Measurements from ENCODE around the gene GRAMD1C. TPM values are rescaled to one million over a fixed set of nuclear protein-coding genes. Genes with fewer than 3 reads are reported as not detected.

The GRAMD1C gene
- total and polyA plus RNA-seq, 2 donors (not counting 3 experiments of a cell fraction or from before 2014, with no cell fraction given), result 7.0 to 24.0 TPM

GRCh38 chr3:113812854-113813253 lies 25.7 kb upstream of the GRAMD1C start:
- no TSS peak for BruUV-seq (replicated peaks)
- CTCF ChIA-PET, result interaction anchor here (1.1 to 1.7 kb wide), 2 partner anchors 12 to 68 kb away, joined by 4 to 7 read pairs; no protein-coding TSS in a partner anchor
- no peak for DNase-seq (ENCODE audit: low read depth, low spot score)
- Histone ChIP-seq H3K27ac (ENCODE audit: insufficient read depth, low read depth, low read length) (no peak overlapping the region), H3K9me1 (replicated peaks; ENCODE audit: control insufficient read depth, extremely low read depth, insufficient read depth, low read length) (peaks cover 2% of the 10 kb centered on the region), H3K4me3 (replicated peaks in 1 of 3; ENCODE audit: insufficient read depth in 1 of 3, low read depth in 1 of 3, low read length in 3 of 3) (no peak overlapping the region), H4K20me1 (replicated peaks; ENCODE audit: control insufficient read depth, extremely low read depth, insufficient read depth, low read length) (no peaks in the 10 kb centered on the region), H3K9me3 (replicated peaks; ENCODE audit: control insufficient read depth, insufficient read depth, low read length) (no peaks in the 10 kb centered on the region), H3K4me2 (ENCODE audit: insufficient read depth, low read length) (no peak overlapping the region), H3K9ac (replicated peaks; ENCODE audit: extremely low read depth, insufficient read depth, low read length) (no peak overlapping the region), H2AFZ (ENCODE audit: low read depth, low read length) (no peak overlapping the region), H3K4me1 (ENCODE audit: control insufficient read depth, extremely low read depth, insufficient read depth, low read length) (peaks cover 9% of the 10 kb centered on the region), H3K36me3 (ENCODE audit: control insufficient read depth in 2 of 2, extremely low read depth in 1 of 2, insufficient read depth in 2 of 2, low read length in 2 of 2) (no peaks in the 10 kb centered on the region), H3K27me3 (ENCODE audit: control insufficient read depth in 2 of 2, insufficient read depth in 2 of 2, low read length in 2 of 2) (no peaks in the 10 kb centered on the region), H3K79me2 (ENCODE audit: control insufficient read depth, insufficient read depth, low read length) (no peaks in the 10 kb centered on the region)
- dilution Hi-C loops (cut with MboI; ENCODE audit: extremely low pct_ligation_motif_present, low sequenced_read_pairs), result no loop called here
- intact Hi-C loops (cut with micrococcal nuclease), result no loop called here
- POLR2A ChIA-PET, result interaction anchor here (0.7 kb wide), 1 partner anchor 17 kb away, joined by 3 read pairs; no protein-coding TSS in a partner anchor
- TF ChIP-seq POLR2AphosphoS5 (IDR thresholded peaks at IDR 0.05; ENCODE audit: insufficient read depth, low read depth, low read length) (no peak), GATA2 (IDR thresholded peaks at IDR 0.05; ENCODE audit: insufficient read depth, insufficient read length, low read depth, low read length) (no peak), POLR2A (IDR thresholded peaks at IDR 0.05; ENCODE audit: low read depth, low read length) (no peak), JUN (IDR thresholded peaks at IDR 0.05; ENCODE audit: borderline replicate concordance, insufficient read depth, insufficient read length, low read depth) (no peak), MYC (IDR thresholded peaks at IDR 0.05; ENCODE audit: low read depth, low read length) (no peak), EZH2 (IDR thresholded peaks at IDR 0.05; ENCODE audit: borderline replicate concordance, low read depth, low read length, severe bottlenecking) (no peak), CTCF (IDR thresholded peaks at IDR 0.05; ENCODE audit: extremely low read depth in 1 of 2, insufficient read depth in 1 of 2, low read depth in 1 of 2, low read length in 2 of 2) (no peak), FOS (IDR thresholded peaks at IDR 0.05; ENCODE audit: borderline replicate concordance, insufficient read depth, low read length) (no peak)
- TF ChIP-seq, protein P1, sequence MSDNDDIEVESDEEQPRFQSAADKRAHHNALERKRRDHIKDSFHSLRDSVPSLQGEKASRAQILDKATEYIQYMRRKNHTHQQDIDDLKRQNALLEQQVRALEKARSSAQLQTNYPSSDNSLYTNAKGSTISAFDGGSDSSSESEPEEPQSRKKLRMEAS (IDR thresholded peaks at IDR 0.05; ENCODE audit: insufficient read depth, insufficient read length), result no peak
- no peak for FAIRE-seq

All from endothelial cell of umbilical vein (primary cell).